IMR-90 (cell line): ENCODE measurements around the gene SLX9. TPM values are rescaled to one million over a fixed set of nuclear protein-coding genes. Genes with fewer than 3 reads are reported as not detected.

Experiments
- ATAC-seq: fragments of 200-7000 bp; cut with Tn5 transposase; 2 replicates; pipeline ENCODE4 v1.9.1; 2020; ENCODE audit warnings: low read depth, mild to moderate bottlenecking, moderate library complexity
- BruUV-seq: library from RNA; stranded (reverse); fragments of 400-500 nt; replicated peaks from 2 replicates; lab custom pipeline; 2021; lab: Mats Ljungman, UMichigan
- CTCF ChIA-PET: fragments of 300-600 bp; formaldehyde crosslinking; extraction: SDS; loops from one replicate; lab custom pipeline; 2021; ENCODE audit warnings: antibody characterized with exemption; lab: Yijun Ruan, JAX
- POLR2A ChIA-PET: fragments of 300-600 bp; sonication (Branson Sonifier 250); formaldehyde crosslinking; loops from one replicate; lab custom pipeline; 2022; ENCODE audit warnings: antibody characterized with exemption; ENCODE audit not compliant: unreplicated experiment; lab: Charles Lee
- DNase-seq: peaks from one replicate; pipeline ENCODE4 v3.0.0; 2013
- H2AFZ ChIP-seq: replicated peaks from 2 replicates; pipeline ENCODE3; 2013; ENCODE audit warnings: low read length, mild to moderate bottlenecking; ENCODE audit not compliant: poor library complexity
- H2AK5ac ChIP-seq: 2 replicates; pipeline ENCODE4 v1.6.1; 2013; ENCODE audit warnings: low read depth, low read length, inconsistent platforms
- H2AK9ac ChIP-seq: replicated peaks from 2 replicates; pipeline ENCODE3; 2013; ENCODE audit warnings: mild to moderate bottlenecking, low read depth, low read length, moderate library complexity; ENCODE audit not compliant: poor library complexity
- H2BK120ac ChIP-seq: 2 replicates; pipeline ENCODE4 v1.6.1; 2013; ENCODE audit warnings: low read depth, low read length, inconsistent platforms
- H2BK15ac ChIP-seq: 3 replicates; pipeline ENCODE4 v1.6.1; 2013; ENCODE audit warnings: low read depth, low read length, inconsistent platforms
- H2BK20ac ChIP-seq: 2 replicates; pipeline ENCODE4 v1.6.1; 2013; ENCODE audit warnings: low read depth, mild to moderate bottlenecking, inconsistent platforms, low read length, moderate library complexity
- H2BK5ac ChIP-seq: 2 replicates; pipeline ENCODE4 v1.6.1; 2013; ENCODE audit warnings: mild to moderate bottlenecking, low read depth, low read length, inconsistent platforms; ENCODE audit not compliant: poor library complexity, severe bottlenecking
- H3K14ac ChIP-seq: replicated peaks from 2 replicates; pipeline ENCODE4 v1.6.1; 2013; ENCODE audit warnings: low read depth, low read length, inconsistent platforms
- H3K18ac ChIP-seq: 2 replicates; pipeline ENCODE4 v1.6.1; 2013; ENCODE audit warnings: low read depth, low read length, control low read depth
- H3K23ac ChIP-seq: 2 replicates; pipeline ENCODE4 v1.6.1; 2013; ENCODE audit warnings: low read depth, low read length, inconsistent platforms
- H3K27ac ChIP-seq: 2 replicates; pipeline ENCODE4 v1.5.1; 2013; ENCODE audit warnings: mild to moderate bottlenecking, control low read depth, low read length; ENCODE audit not compliant: insufficient read depth
- H3K27me3 ChIP-seq: 2 replicates; pipeline ENCODE4 v1.6.1; 2013; ENCODE audit warnings: low read length; ENCODE audit not compliant: control insufficient read depth, insufficient read depth
- H3K36me3 ChIP-seq: 2 replicates; pipeline ENCODE4 v1.6.1; 2013; ENCODE audit warnings: low read length, mixed read lengths; ENCODE audit not compliant: control insufficient read depth, insufficient read depth
- H3K4ac ChIP-seq: 2 replicates; pipeline ENCODE4 v1.6.1; 2013; ENCODE audit warnings: low read depth, low read length, inconsistent platforms
- H3K4me1 ChIP-seq: 2 replicates; pipeline ENCODE4 v1.6.1; 2013; ENCODE audit warnings: low read length, mixed read lengths; ENCODE audit not compliant: control insufficient read depth, insufficient read depth
- H3K4me2 ChIP-seq: 2 replicates; pipeline ENCODE4 v1.6.1; 2013; ENCODE audit warnings: low read depth, mild to moderate bottlenecking, control low read depth, low read length, moderate library complexity
- H3K4me3 ChIP-seq: 2 replicates; pipeline ENCODE4 v1.5.1; 2013; ENCODE audit warnings: low read depth, mild to moderate bottlenecking, control low read depth, low read length, moderate library complexity; ENCODE audit not compliant: insufficient read depth
- H3K56ac ChIP-seq: 2 replicates; pipeline ENCODE4 v1.6.1; 2013; ENCODE audit warnings: low read length, inconsistent platforms; ENCODE audit not compliant: insufficient read depth; ENCODE audit errors: extremely low read depth
- H3K79me1 ChIP-seq, 2 experiments: 2 replicates each; pipeline ENCODE4 v1.6.1; 2013; ENCODE audit warnings: low read length in 2 of 2, inconsistent platforms in 1 of 2, low read depth in 1 of 2
- H3K9ac ChIP-seq: 2 replicates; pipeline ENCODE4 v1.6.1; 2013; ENCODE audit warnings: low read depth, low read length, control low read depth
- H3K9me1 ChIP-seq: 2 replicates; pipeline ENCODE4 v1.6.1; 2013; ENCODE audit warnings: low read length, inconsistent platforms; ENCODE audit not compliant: insufficient read depth
- H3K9me3 ChIP-seq: 2 replicates; pipeline ENCODE4 v1.6.1; 2013; ENCODE audit warnings: low read length; ENCODE audit not compliant: control insufficient read depth, insufficient read depth
- H4K20me1 ChIP-seq: 2 replicates; pipeline ENCODE4 v1.6.1; 2013; ENCODE audit warnings: low read length, inconsistent platforms; ENCODE audit not compliant: insufficient read depth
- H4K5ac ChIP-seq: 2 replicates; pipeline ENCODE4 v1.6.1; 2013; ENCODE audit warnings: mild to moderate bottlenecking, low read depth, low read length, control low read depth
- H4K8ac ChIP-seq, 2 experiments: 2 replicates each; pipeline ENCODE4 v1.6.1; 2013; ENCODE audit warnings: low read depth in 2 of 2, low read length in 2 of 2, control low read depth in 1 of 2, inconsistent platforms in 1 of 2
- H4K91ac ChIP-seq: 2 replicates; pipeline ENCODE4 v1.6.1; 2013; ENCODE audit warnings: low read depth, low read length, inconsistent platforms; ENCODE audit not compliant: insufficient read depth
- BHLHE40 ChIP-seq: fragments of 150-350 bp; IDR thresholded peaks from 2 replicates; pipeline ENCODE4 v1.6.1; 2016; ENCODE audit warnings: mild to moderate bottlenecking, low read depth, low read length
- CEBPB ChIP-seq: IDR thresholded peaks from 2 replicates; pipeline ENCODE4 v1.6.1; 2012; ENCODE audit warnings: low read depth, low read length, improper control_type of control experiment
- CHD1 ChIP-seq: IDR thresholded peaks from 2 replicates; pipeline ENCODE4 v1.6.1; 2012; ENCODE audit warnings: low read depth, low read length, improper control_type of control experiment
- CTCF ChIP-seq: conservative IDR thresholded peaks from 2 replicates; pipeline ENCODE4 v1.5.1; 2012; ENCODE audit warnings: mild to moderate bottlenecking, low read depth, low read length, improper control_type of control experiment
- MAFK ChIP-seq: IDR thresholded peaks from 2 replicates; pipeline ENCODE4 v1.6.1; 2012; ENCODE audit warnings: low read depth, low read length, improper control_type of control experiment
- MXI1 ChIP-seq: IDR thresholded peaks from 2 replicates; pipeline ENCODE4 v1.6.1; 2012; ENCODE audit warnings: low read depth, mild to moderate bottlenecking, low read length, moderate library complexity, borderline replicate concordance
- NFE2L2 ChIP-seq: fragments of 150-350 bp; IDR thresholded peaks from 2 replicates; pipeline ENCODE4 v1.6.1; 2016; ENCODE audit warnings: low read depth, mild to moderate bottlenecking, low read length
- POLR2A ChIP-seq: IDR thresholded peaks from 2 replicates; pipeline ENCODE4 v1.6.1; 2012; ENCODE audit warnings: mild to moderate bottlenecking, low read depth, low read length
- RAD21 ChIP-seq: IDR thresholded peaks from 2 replicates; pipeline ENCODE4 v1.6.1; 2012; ENCODE audit warnings: low read length, improper control_type of control experiment
- RCOR1 ChIP-seq: IDR thresholded peaks from 2 replicates; pipeline ENCODE4 v1.6.1; 2012; ENCODE audit warnings: mild to moderate bottlenecking, low read length, improper control_type of control experiment; ENCODE audit not compliant: insufficient replicate concordance
- USF2 ChIP-seq: fragments of 150-350 bp; IDR thresholded peaks from 2 replicates; pipeline ENCODE4 v1.6.1; 2017; ENCODE audit warnings: mild to moderate bottlenecking, antibody characterized with exemption, low read length, low read depth
- WGBS, 2 experiments: methylation state at CpG; one replicate each; pipeline versions ENCODE4 v1.1.5 to v1.1.7; 2013; ENCODE audit warnings: missing lambda C conversion rate in 2 of 2; ENCODE audit not compliant: insufficient read length in 1 of 2; ENCODE audit errors: extremely low coverage in 2 of 2; 5-methylcytosine and 5-hydroxymethylcytosine counted together
- dilution Hi-C: fragments of 300-500 bp; cut with HindIII; formaldehyde crosslinking; loops from one replicate; pipeline ENCODE4 v1.14.3; 2018; ENCODE audit warnings: low sequenced_read_pairs; ENCODE audit not compliant: unreplicated experiment
- in situ Hi-C: fragments of 300-500 bp; cut with MboI; formaldehyde crosslinking; loops from 3 replicates; pipeline ENCODE4 v1.14.3; 2019; ENCODE audit warnings: low sequenced_read_pairs, inconsistent platforms, mixed read lengths
- intact Hi-C: fragments of 100-400 bp; cut with micrococcal nuclease; formaldehyde crosslinking; loops from 2 replicates; pipeline ENCODE4 v1.10.0; 2022
- polyA plus RNA-seq, 3 experiments: library from polyadenylated mRNA; depleted of rRNA; stranded (reverse); fragments of >200 nt; gene quantifications; 2 replicates each; pipeline ENCODE4 v1.2.3, GENCODE V29; 2012; ENCODE audit warnings: low replicate concordance in 1 of 3
- total RNA-seq: library from RNA; depleted of rRNA; stranded (reverse); fragments of >200 nt; gene quantifications from 2 replicates; pipeline ENCODE4 v1.2.3, GENCODE V29; 2012
- TF ChIP-seq, protein P1 (sequence below): fragments of 150-350 bp; IDR thresholded peaks from 2 replicates; pipeline ENCODE4 v1.6.1; 2016; ENCODE audit warnings: low read depth, mild to moderate bottlenecking, low read length, moderate library complexity, borderline replicate concordance

SLX9 gene
- total and polyA plus RNA-seq, 2 of the 4 experiments (the other 2 are of a cell fraction) = 10.4 to 21.7 TPM

GRCh38 chr21:44966135-44967081 is 26.6 kb downstream of the SLX9 start:
- intact Hi-C loops (no loop called here), in situ Hi-C loops (no loop called here), dilution Hi-C loops (no loop called here)
- H3K56ac ChIP-seq = no peak overlapping the region
- H3K14ac ChIP-seq = peak overlapping the region; percentile 60; the same call in 1 of the 2 replicates
- H3K9me1 ChIP-seq = peaks cover 26% of the 10 kb centered on the region
- peak overlapping the region; percentile 43 for H2AK9ac ChIP-seq
- H3K4me3 ChIP-seq = no peak overlapping the region
- peaks cover 5% of the 10 kb centered on the region; the same call in 1 of the 2 replicates for H3K9me3 ChIP-seq
- peak overlapping the region; percentile 13 for H2AFZ ChIP-seq
- ChIA-PET POLR2A (no interaction called here), CTCF (no interaction called here)
- DNase-seq (no peak), ATAC-seq (no peak)
- H4K5ac ChIP-seq = no peak overlapping the region
- peak overlapping the region; percentile 20 for H3K18ac ChIP-seq
- H3K4me2 ChIP-seq = no peak overlapping the region
- peak overlapping the region; percentile 33 for H2BK5ac ChIP-seq
- no peaks in the 10 kb centered on the region for H3K27me3 ChIP-seq
- no peak overlapping the region for H3K23ac ChIP-seq
- peak overlapping the region; percentile 87; the same call in 1 of the 3 replicates for H2BK15ac ChIP-seq
- H3K36me3 ChIP-seq = peaks cover 16% of the 10 kb centered on the region
- peak overlapping the region; percentile 80 for H2BK20ac ChIP-seq
- 91% methylated on average over 14 of the region's 30 CpGs; no CpG with 5 or more reads in 1 of the 2 experiments for WGBS, 2 experiments
- no peak overlapping the region for H3K27ac ChIP-seq
- no peak overlapping the region for H3K9ac ChIP-seq
- peak overlapping the region; percentile 76; the same call in 1 of the 2 replicates for H2BK120ac ChIP-seq
- H3K4ac ChIP-seq = peak overlapping the region; percentile 81
- peak overlapping the region; percentile 87 for H2AK5ac ChIP-seq
- H3K79me1 ChIP-seq = peaks cover 13 to 64% of the 10 kb centered on the region in 2 experiments
- no TSS peak for BruUV-seq
- peak overlapping the region in 1 of 2 experiments; percentile 70; a peak in 1 of 4 replicates for H4K8ac ChIP-seq
- TF ChIP-seq USF2 (no peak), CEBPB (no peak), POLR2A (no peak), RCOR1 (no peak), CTCF (no peak), NFE2L2 (no peak), RAD21 (no peak), CHD1 (no peak), MXI1 (no peak), BHLHE40 (no peak), MAFK (no peak)
- TF ChIP-seq, protein P1, sequence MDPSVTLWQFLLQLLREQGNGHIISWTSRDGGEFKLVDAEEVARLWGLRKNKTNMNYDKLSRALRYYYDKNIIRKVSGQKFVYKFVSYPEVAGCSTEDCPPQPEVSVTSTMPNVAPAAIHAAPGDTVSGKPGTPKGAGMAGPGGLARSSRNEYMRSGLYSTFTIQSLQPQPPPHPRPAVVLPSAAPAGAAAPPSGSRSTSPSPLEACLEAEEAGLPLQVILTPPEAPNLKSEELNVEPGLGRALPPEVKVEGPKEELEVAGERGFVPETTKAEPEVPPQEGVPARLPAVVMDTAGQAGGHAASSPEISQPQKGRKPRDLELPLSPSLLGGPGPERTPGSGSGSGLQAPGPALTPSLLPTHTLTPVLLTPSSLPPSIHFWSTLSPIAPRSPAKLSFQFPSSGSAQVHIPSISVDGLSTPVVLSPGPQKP = no peak
- peaks cover 26% of the 10 kb centered on the region for H3K4me1 ChIP-seq
- peak overlapping the region; percentile 48; the same call in 1 of the 2 replicates for H4K91ac ChIP-seq
- H4K20me1 ChIP-seq = peaks cover 3% of the 10 kb centered on the region
